OCI-LY1 (cell line): ENCODE measurements around the gene TUBGCP6.

Experiments used
- H2AFZ ChIP-seq: fragments of 200-600 bp; sonication (generic), shearing (Covaris generic); 2 replicates; pipeline ENCODE4 v1.6.0; 2014; ENCODE audit warnings: antibody characterized with exemption, mild to moderate bottlenecking, low read length
- H3F3A ChIP-seq: fragments of 200-600 bp; sonication (generic), shearing (Covaris generic); 2 replicates; pipeline ENCODE4 v1.6.0; 2014; ENCODE audit warnings: mild to moderate bottlenecking, antibody characterized with exemption, low read length, moderate library complexity; ENCODE audit not compliant: insufficient read depth
- H3K27ac ChIP-seq: fragments of 200-600 bp; sonication (generic); 2 replicates; pipeline ENCODE4 v1.5.1; 2014; ENCODE audit warnings: low read length, mixed run types, mild to moderate bottlenecking, low read depth; ENCODE audit not compliant: poor library complexity, severe bottlenecking
- H3K27me3 ChIP-seq: fragments of 200-600 bp; sonication (generic); 2 replicates; pipeline ENCODE4 v1.6.0; 2014; ENCODE audit warnings: antibody characterized with exemption, mild to moderate bottlenecking, low read length, moderate library complexity; ENCODE audit not compliant: insufficient read depth
- H3K36me3 ChIP-seq: fragments of 200-600 bp; sonication (generic); 2 replicates; pipeline ENCODE4 v1.6.1; 2014; ENCODE audit warnings: mild to moderate bottlenecking, antibody characterized with exemption, low read length, moderate library complexity, mixed read lengths; ENCODE audit not compliant: insufficient read depth
- H3K4me1 ChIP-seq: fragments of 200-600 bp; sonication (generic); 2 replicates; pipeline ENCODE4 v1.5.1; 2014; ENCODE audit warnings: mild to moderate bottlenecking, low read length, moderate library complexity; ENCODE audit not compliant: insufficient read depth, severe bottlenecking
- H3K4me2 ChIP-seq: fragments of 200-600 bp; sonication (generic), shearing (Covaris generic); 2 replicates; pipeline ENCODE4 v1.6.1; 2014; ENCODE audit warnings: low read length
- H3K4me3 ChIP-seq: fragments of 200-600 bp; sonication (generic); 2 replicates; pipeline ENCODE4 v1.5.1; 2014; ENCODE audit warnings: low read length, low read depth, mild to moderate bottlenecking, mixed read lengths; ENCODE audit not compliant: poor library complexity, severe bottlenecking
- H3K79me2 ChIP-seq: fragments of 200-600 bp; shearing (Covaris generic); 2 replicates; pipeline ENCODE4 v1.6.1; 2016; ENCODE audit warnings: mixed run types, low read length, mixed read lengths; ENCODE audit not compliant: insufficient read depth
- H3K9ac ChIP-seq: fragments of 200-600 bp; sonication (generic), shearing (Covaris generic); 2 replicates; pipeline ENCODE4 v1.6.1; 2014; ENCODE audit warnings: mild to moderate bottlenecking, low read length, mixed read lengths
- H3K9me2 ChIP-seq: fragments of 200-600 bp; sonication (generic), shearing (Covaris generic); 2 replicates; pipeline ENCODE4 v1.6.1; 2014; ENCODE audit warnings: low read depth, mild to moderate bottlenecking, low read length, mixed read lengths
- H3K9me3 ChIP-seq: fragments of 200-600 bp; shearing (Covaris generic); 2 replicates; pipeline ENCODE4 v1.6.1; 2014; ENCODE audit warnings: low read length, mixed read lengths
- H4K20me1 ChIP-seq: fragments of 200-600 bp; sonication (generic), shearing (Covaris generic); 2 replicates; pipeline ENCODE4 v1.6.0; 2016; ENCODE audit warnings: mild to moderate bottlenecking, low read length; ENCODE audit not compliant: insufficient read depth
- CTCF ChIP-seq: fragments of 200-600 bp; sonication (generic), shearing (Covaris generic); IDR thresholded peaks from 2 replicates; pipeline ENCODE4 v1.5.1; 2017; ENCODE audit warnings: mild to moderate bottlenecking, antibody characterized with exemption, low read length, moderate library complexity, mixed read lengths
- EZH2 ChIP-seq: fragments of 200-600 bp; sonication (generic), shearing (Covaris generic); IDR thresholded peaks from 2 replicates; pipeline ENCODE4 v1.8.0; 2017; ENCODE audit warnings: borderline replicate concordance, mixed run types, mild to moderate bottlenecking, antibody characterized with exemption, low read length, moderate library complexity, mixed read lengths

The TUBGCP6 gene

GRCh38 chr22:50211147-50211546 lies 33.7 kb downstream of the TUBGCP6 start:
- Histone ChIP-seq H3K4me2 (no peak overlapping the region), H3K27ac (no peak overlapping the region), H3K4me3 (no peak overlapping the region), H4K20me1 (no peaks in the 10 kb centered on the region), H3K9me2 (no peaks in the 10 kb centered on the region), H3F3A (no peaks in the 10 kb centered on the region), H3K4me1 (peaks cover 16% of the 10 kb centered on the region), H2AFZ (no peak overlapping the region), H3K9me3 (no peaks in the 10 kb centered on the region), H3K27me3 (no peaks in the 10 kb centered on the region), H3K36me3 (peaks cover 86% of the 10 kb centered on the region), H3K79me2 (peaks cover 7% of the 10 kb centered on the region), H3K9ac (no peak overlapping the region)
- TF ChIP-seq CTCF (no peak), EZH2 (no peak)

- H4K20me1 ChIP-seq, result no peaks in the 10 kb centered on the region
- no peaks in the 10 kb centered on the region for H3F3A ChIP-seq
These were observed 34.3 kb downstream of the TUBGCP6 start for GRCh38 chr22:50210378-50211139.

GRCh38 chr22:50209893-50210292 lies 34.9 kb downstream of the TUBGCP6 start:
- no peaks in the 10 kb centered on the region for H3K9me3 ChIP-seq
- H3K9ac ChIP-seq, result no peak overlapping the region
- H3F3A ChIP-seq, result no peaks in the 10 kb centered on the region
- H3K27ac ChIP-seq, result no peak overlapping the region
- no peaks in the 10 kb centered on the region for H4K20me1 ChIP-seq
- H2AFZ ChIP-seq, result no peak overlapping the region
- H3K4me3 ChIP-seq, result no peak overlapping the region
- H3K27me3 ChIP-seq, result no peaks in the 10 kb centered on the region
- H3K4me1 ChIP-seq, result peaks cover 24% of the 10 kb centered on the region
- peaks cover 79% of the 10 kb centered on the region for H3K36me3 ChIP-seq
- H3K79me2 ChIP-seq, result peaks cover 7% of the 10 kb centered on the region
- H3K9me2 ChIP-seq, result no peaks in the 10 kb centered on the region
- TF ChIP-seq EZH2 (no peak), CTCF (peak; percentile 94)
- no peak overlapping the region for H3K4me2 ChIP-seq

More at GRCh38 chr22:50210378-50211139, 34.3 kb downstream of the TUBGCP6 start:
- no peaks in the 10 kb centered on the region for H3K9me3 ChIP-seq
- peaks cover 7% of the 10 kb centered on the region for H3K79me2 ChIP-seq
- H3K27ac ChIP-seq, result no peak overlapping the region
- no peaks in the 10 kb centered on the region for H3K9me2 ChIP-seq
- H3K27me3 ChIP-seq, result no peaks in the 10 kb centered on the region
- H3K4me3 ChIP-seq, result no peak overlapping the region
- peaks cover 83% of the 10 kb centered on the region for H3K36me3 ChIP-seq
- H3K9ac ChIP-seq, result no peak overlapping the region
- H3K4me2 ChIP-seq, result no peak overlapping the region
- no peak overlapping the region for H2AFZ ChIP-seq
- peaks cover 20% of the 10 kb centered on the region for H3K4me1 ChIP-seq
- TF ChIP-seq CTCF (no peak), EZH2 (no peak)
